GM18517 (cell line): ENCODE data around the gene DNMBP.
A peak's percentile ranks its signal among the peaks of the same experiment; 100 is the strongest.

ENCODE experiments used
- ATAC-seq: cut with Tn5 transposase; IDR thresholded peaks from one replicate; pipeline ENCODE4 v1.9.1; 2021; ENCODE audit warnings: mild to moderate bottlenecking, moderate library complexity; ENCODE audit not compliant: unreplicated experiment

The DNMBP gene

GRCh38 chr10:100009793-100010676, at the start of gene DNMBP:
Gene DNMBP (minus strand): TSS chr10:100009947. CDS start chr10:99972124, 37,823 bp downstream.
- ATAC-seq = peak; percentile 62

GRCh38 chr10:100057948-100058347, 48.2 kb upstream of the DNMBP start:
- no peak for ATAC-seq

- no peak for ATAC-seq
These were observed 44.1 kb upstream of the DNMBP start for GRCh38 chr10:100053686-100054460.

- ATAC-seq = peak; percentile 63
These were observed 36.3 kb upstream of the DNMBP start for GRCh38 chr10:100046021-100046486.

GRCh38 chr10:100045592-100045991, 35.8 kb upstream of the DNMBP start:
- peak; percentile 10 for ATAC-seq

GRCh38 chr10:100043796-100044195, 34.0 kb upstream of the DNMBP start:
- no peak for ATAC-seq

GRCh38 chr10:100043344-100043743, 33.6 kb upstream of the DNMBP start:
- no peak for ATAC-seq

GRCh38 chr10:100041306-100042002, 31.7 kb upstream of the DNMBP start:
- no peak for ATAC-seq

- ATAC-seq = no peak
These were observed 28.9 kb upstream of the DNMBP start for GRCh38 chr10:100038561-100039071.

GRCh38 chr10:100037758-100038315, 28.1 kb upstream of the DNMBP start:
- ATAC-seq = no peak

- no peak for ATAC-seq
These were observed 27.1 kb upstream of the DNMBP start for GRCh38 chr10:100036850-100037249.

- no peak for ATAC-seq
These were observed 24.1 kb upstream of the DNMBP start for GRCh38 chr10:100033766-100034418.

GRCh38 chr10:100027416-100027815, 17.7 kb upstream of the DNMBP start:
- no peak for ATAC-seq

- ATAC-seq = no peak
These were observed 15.8 kb upstream of the DNMBP start for GRCh38 chr10:100025576-100025975.

- ATAC-seq = no peak
These were observed 15.0 kb upstream of the DNMBP start for GRCh38 chr10:100024748-100025147.

- ATAC-seq = no peak
These were observed 12.7 kb upstream of the DNMBP start for GRCh38 chr10:100022403-100022802.

GRCh38 chr10:100021322-100021721, 11.6 kb upstream of the DNMBP start:
- ATAC-seq = no peak

- no peak for ATAC-seq
These were observed 11.1 kb upstream of the DNMBP start for GRCh38 chr10:100020886-100021253.

GRCh38 chr10:100020142-100020885, 10.6 kb upstream of the DNMBP start:
- peak; percentile 68 for ATAC-seq

- no peak for ATAC-seq
These were observed 10.0 kb upstream of the DNMBP start for GRCh38 chr10:100019787-100020141.
